IPS-20b (cell line): ENCODE results near the gene SELENOP.

Experiments
- H3K27ac ChIP-seq: one replicate; pipeline ENCODE4 v1.5.1; 2013; ENCODE audit warnings: low read length
- H3K27me3 ChIP-seq: 2 replicates; pipeline ENCODE4 v1.6.1; 2013; ENCODE audit warnings: mild to moderate bottlenecking, low read length, inconsistent platforms; ENCODE audit not compliant: insufficient read depth
- H3K36me3 ChIP-seq: 2 replicates; pipeline ENCODE4 v1.6.1; 2013; ENCODE audit warnings: low read depth, mild to moderate bottlenecking, inconsistent platforms, low read length, moderate library complexity; ENCODE audit not compliant: insufficient read depth
- H3K4me1 ChIP-seq: 2 replicates; pipeline ENCODE4 v1.6.1; 2013; ENCODE audit warnings: mild to moderate bottlenecking, control low read depth, inconsistent platforms, low read length, moderate library complexity; ENCODE audit not compliant: insufficient read depth
- H3K4me3 ChIP-seq: 2 replicates; pipeline ENCODE4 v1.5.1; 2013; ENCODE audit warnings: mild to moderate bottlenecking, low read length, inconsistent platforms
- H3K9ac ChIP-seq: 2 replicates; pipeline ENCODE4 v1.6.1; 2013; ENCODE audit warnings: low read depth, mild to moderate bottlenecking, inconsistent platforms, low read length, moderate library complexity
- H3K9me3 ChIP-seq: 2 replicates; pipeline ENCODE4 v1.6.1; 2013; ENCODE audit warnings: mild to moderate bottlenecking, low read depth, low read length, inconsistent platforms; ENCODE audit not compliant: insufficient read depth

The SELENOP gene

DNA sequence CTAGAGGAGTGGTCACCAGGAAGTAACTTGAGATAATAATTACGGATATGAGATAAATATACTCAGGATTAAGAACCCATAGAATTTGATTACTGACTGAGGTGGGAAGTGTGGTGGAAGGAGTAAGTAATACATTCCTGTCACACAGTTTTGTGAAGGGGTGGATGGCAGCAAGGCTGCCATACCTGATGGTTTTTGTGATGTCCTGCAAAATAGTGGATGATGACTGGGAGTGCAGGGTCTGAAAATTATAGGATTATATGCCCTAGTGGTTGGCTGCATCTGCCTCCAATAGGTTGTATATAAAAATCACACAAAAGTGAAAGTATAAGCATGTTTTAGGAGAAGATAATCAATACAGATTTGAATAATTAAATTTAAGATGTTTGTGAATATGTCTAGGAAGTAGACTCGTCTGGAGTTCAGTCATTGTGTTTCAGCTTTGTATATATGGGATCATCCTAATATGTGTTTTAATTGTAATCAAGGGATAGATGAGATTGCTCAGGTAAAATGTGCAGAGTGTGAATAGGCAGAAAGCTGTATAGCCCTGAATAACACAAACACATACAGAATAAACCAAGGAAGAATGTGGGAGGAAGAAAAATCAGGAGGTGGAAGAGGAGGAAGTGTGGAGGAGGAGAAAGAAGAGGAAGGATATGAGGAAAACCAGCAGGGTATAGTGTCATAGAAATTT is 5.5 kb downstream of the SELENOP start:
- Histone ChIP-seq H3K36me3 (peaks cover 32% of the 10 kb centered on the region), H3K4me1 (peaks cover 5% of the 10 kb centered on the region; the same call in 1 of the 2 replicates), H3K4me3 (no peak overlapping the region), H3K9me3 (no peaks in the 10 kb centered on the region), H3K27ac (no peak overlapping the region), H3K9ac (no peak overlapping the region), H3K27me3 (no peaks in the 10 kb centered on the region)

DNA sequence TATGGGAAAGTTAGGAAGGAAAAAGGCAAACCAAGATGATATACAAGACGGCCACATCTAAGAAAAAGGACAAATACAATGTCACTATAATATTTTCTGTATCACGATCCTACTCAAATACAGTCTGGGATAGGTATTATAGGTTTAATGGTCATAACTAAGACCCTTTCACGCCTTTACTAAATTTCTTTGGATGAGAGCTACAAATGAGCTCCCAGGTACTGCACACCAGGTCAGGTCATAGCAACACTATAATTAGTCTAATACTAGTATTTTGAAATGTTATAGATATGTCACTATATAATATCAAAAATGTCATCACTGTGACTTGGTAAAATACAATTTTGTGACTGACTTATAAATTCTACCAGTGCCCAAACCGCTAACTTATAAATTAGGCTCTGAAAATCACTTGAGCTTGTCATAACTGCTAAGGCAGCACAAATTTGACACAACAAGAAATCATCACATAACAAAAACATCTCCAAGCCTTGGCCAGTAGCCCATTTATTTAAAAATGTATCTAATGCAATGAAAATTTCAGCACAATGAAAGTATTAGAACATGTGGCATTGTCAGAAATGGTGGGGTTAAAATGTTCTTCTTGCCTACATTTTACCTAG is 6.9 kb downstream of the SELENOP start:
- Histone ChIP-seq H3K27ac (no peak overlapping the region), H3K9me3 (no peaks in the 10 kb centered on the region), H3K36me3 (peaks cover 40% of the 10 kb centered on the region), H3K27me3 (no peaks in the 10 kb centered on the region), H3K4me3 (no peak overlapping the region), H3K4me1 (no peaks in the 10 kb centered on the region), H3K9ac (no peak overlapping the region)

DNA sequence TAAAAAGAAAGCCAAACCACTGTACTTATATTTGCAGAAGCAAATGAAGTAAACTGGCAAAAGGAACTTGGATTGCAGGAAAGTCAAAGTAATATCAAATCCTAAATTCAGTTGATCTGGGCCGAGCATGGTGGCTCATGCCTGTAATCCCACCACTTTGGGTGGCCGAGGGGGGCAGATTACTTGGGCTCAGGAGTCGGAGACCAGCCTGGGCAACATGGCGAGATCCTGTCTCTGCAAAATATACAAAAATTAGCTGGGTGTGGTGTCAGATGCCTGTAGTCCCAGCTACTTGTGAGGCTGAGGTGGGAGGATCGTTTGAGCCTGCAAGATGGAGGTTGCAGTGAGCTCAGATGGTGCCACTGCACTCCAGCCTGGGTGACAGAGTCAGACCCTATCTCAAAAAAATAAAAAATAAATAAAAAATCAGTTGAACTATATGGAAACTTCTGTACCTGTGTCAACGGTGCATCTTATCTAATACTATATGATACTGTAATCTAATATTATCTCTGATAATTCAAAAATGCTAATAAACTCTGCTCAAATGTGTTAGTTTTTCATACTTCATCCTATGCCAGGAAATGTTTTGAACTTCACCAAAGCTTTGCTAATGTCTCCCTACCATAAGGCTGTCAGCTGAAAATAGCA is 10.1 kb downstream of the SELENOP start:
- Histone ChIP-seq H3K4me1 (no peaks in the 10 kb centered on the region), H3K4me3 (no peak overlapping the region), H3K9ac (no peak overlapping the region), H3K27ac (no peak overlapping the region), H3K9me3 (no peaks in the 10 kb centered on the region), H3K27me3 (no peaks in the 10 kb centered on the region), H3K36me3 (peaks cover 31% of the 10 kb centered on the region)

DNA sequence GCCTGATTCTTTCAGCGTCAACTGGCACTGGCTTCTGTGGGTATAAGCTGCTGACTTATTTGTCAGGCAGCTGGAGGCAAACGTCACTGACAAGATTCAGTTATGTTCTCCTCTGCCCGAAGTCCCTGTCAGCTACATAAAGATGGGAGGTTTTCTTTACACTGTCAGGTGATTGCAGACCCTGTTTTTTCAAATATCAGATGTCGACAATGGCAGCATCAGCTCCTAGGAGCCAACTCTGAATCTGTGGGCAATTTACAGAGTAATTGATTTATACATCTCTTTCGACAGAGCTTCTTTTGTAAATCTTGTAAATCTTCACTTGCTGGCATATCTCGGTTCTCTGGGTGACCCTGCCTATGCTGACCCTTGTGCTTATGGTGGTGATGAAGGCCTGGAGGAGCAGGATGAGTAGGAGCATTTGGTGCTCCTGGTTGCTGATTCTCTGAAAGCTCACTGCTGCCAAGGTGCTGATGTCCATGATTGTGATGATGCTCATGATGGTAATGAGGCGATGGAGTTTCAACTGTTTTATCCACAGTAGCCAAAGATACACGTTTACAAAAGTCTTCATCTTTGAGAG is 10.9 kb downstream of the SELENOP start:
- H3K9ac ChIP-seq, result no peak overlapping the region
- no peak overlapping the region for H3K27ac ChIP-seq
- no peaks in the 10 kb centered on the region for H3K27me3 ChIP-seq
- H3K4me3 ChIP-seq, result no peak overlapping the region
- no peaks in the 10 kb centered on the region for H3K4me1 ChIP-seq
- peaks cover 23% of the 10 kb centered on the region for H3K36me3 ChIP-seq
- no peaks in the 10 kb centered on the region for H3K9me3 ChIP-seq

DNA sequence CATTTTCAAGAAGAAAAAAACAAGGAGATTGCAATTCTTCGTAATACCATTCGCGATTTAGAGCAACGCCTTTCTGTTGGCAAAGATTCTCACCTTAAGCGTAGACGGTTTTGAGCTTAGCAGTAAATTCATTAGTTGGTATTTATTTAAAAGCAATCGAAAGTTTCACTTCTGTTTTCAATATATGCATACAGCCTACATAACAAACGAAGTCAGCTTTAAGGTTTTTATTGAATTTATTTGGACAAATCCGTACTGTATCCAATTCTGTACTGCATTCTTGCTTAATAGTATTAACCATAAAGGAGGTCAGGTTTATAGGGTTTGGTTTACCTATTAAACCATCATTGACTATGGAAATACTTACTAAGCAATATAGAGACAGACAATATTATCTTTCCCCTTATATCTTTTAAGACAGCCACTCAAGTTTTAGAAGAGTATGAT is 12.0 kb downstream of the SELENOP start:
- Histone ChIP-seq H3K4me3 (no peak overlapping the region), H3K36me3 (peaks cover 16% of the 10 kb centered on the region), H3K9ac (no peak overlapping the region), H3K9me3 (no peaks in the 10 kb centered on the region), H3K27me3 (no peaks in the 10 kb centered on the region), H3K4me1 (no peaks in the 10 kb centered on the region), H3K27ac (no peak overlapping the region)

DNA sequence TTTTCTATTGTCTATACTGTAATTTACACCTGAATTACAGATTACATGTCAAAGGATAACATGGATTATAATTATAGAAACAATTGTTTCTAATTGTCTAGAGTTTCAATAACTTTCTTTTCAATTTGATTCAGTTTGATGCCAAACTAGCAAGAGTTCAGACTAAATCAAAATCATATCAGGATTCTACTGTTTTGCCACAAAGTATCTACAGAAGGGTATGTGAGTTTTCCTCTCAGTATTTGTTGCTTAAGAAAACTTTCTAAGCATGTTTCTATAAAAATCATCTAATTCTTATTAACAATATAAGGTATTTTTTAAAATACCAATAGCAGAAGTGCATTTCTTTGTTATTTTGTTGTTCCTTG is 12.5 kb downstream of the SELENOP start:
- Histone ChIP-seq H3K4me3 (no peak overlapping the region), H3K36me3 (peaks cover 15% of the 10 kb centered on the region), H3K9me3 (no peaks in the 10 kb centered on the region), H3K27me3 (no peaks in the 10 kb centered on the region), H3K9ac (no peak overlapping the region), H3K27ac (no peak overlapping the region), H3K4me1 (no peaks in the 10 kb centered on the region)

DNA sequence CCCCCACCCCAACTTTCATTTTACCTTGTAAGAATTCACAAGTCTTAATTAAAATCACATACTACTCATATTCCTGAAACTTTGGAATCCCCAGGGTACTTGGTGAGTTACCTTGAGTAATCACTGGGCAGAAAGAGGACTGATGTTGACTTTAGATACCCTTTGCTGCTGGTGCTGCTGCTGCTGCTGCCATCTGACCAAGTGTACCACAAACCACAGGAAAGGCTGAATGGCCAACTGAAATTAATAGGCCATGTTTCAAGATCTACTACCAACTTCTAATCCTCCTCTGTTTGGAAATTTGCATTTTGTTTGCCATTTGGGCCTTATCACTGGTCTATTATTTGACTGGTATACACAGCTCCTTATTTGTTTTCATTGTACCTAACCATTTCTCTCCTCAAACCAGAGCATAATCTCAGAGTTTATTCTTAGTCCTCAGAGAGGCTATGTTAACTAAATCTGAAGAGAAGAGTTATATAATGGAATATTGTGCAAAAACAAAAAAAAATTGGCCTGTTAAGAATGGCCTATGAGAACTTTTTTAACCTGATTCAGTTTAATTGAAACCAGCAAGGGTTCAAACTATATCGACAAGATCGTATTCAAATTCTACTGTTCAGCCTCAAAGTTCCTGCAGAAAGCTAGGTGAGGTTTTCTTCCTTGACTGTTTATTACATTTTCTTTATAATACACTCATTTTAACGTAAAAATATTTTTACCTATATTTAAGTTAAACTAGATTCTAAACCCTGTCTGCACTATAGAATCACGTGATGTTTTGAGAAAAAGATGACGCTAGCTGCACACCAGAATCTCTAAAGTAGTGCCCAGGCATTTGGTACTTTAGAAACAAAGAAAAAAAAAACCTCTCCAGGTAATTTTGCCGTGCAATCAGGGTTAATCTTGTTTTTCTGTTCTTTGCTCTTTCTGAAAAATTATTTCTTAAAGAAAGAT is 13.1 kb downstream of the SELENOP start:
- H3K9me3 ChIP-seq, result no peaks in the 10 kb centered on the region
- peaks cover 11% of the 10 kb centered on the region for H3K36me3 ChIP-seq
- H3K4me1 ChIP-seq, result no peaks in the 10 kb centered on the region
- no peaks in the 10 kb centered on the region for H3K27me3 ChIP-seq
- H3K27ac ChIP-seq, result no peak overlapping the region
- H3K4me3 ChIP-seq, result no peak overlapping the region
- no peak overlapping the region for H3K9ac ChIP-seq

DNA sequence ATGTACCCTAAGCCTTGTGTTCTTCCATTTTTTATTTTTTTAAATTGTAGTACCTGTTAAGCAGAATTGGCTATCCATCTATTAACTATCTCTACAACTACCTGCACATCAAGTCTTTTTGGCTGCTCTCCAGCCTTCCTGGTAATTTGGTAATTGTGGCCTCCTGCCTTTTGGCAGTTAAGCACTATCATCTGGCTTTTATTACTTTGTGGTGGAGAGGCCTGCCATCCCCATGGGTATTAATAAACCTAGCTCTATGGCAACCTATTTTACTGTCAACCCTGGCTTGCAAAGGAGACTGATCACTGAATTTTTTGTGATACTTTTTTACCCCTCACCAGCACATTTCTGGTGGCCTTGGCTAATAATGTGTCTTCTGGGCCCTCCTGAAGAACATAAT is 20.5 kb downstream of the SELENOP start:
- H3K9ac ChIP-seq, result no peak overlapping the region
- no peaks in the 10 kb centered on the region for H3K4me1 ChIP-seq
- no peak overlapping the region for H3K27ac ChIP-seq
- peaks cover 9% of the 10 kb centered on the region; the same call in 1 of the 2 replicates for H3K9me3 ChIP-seq
- H3K4me3 ChIP-seq, result no peak overlapping the region
- H3K27me3 ChIP-seq, result no peaks in the 10 kb centered on the region
- H3K36me3 ChIP-seq, result no peaks in the 10 kb centered on the region

DNA sequence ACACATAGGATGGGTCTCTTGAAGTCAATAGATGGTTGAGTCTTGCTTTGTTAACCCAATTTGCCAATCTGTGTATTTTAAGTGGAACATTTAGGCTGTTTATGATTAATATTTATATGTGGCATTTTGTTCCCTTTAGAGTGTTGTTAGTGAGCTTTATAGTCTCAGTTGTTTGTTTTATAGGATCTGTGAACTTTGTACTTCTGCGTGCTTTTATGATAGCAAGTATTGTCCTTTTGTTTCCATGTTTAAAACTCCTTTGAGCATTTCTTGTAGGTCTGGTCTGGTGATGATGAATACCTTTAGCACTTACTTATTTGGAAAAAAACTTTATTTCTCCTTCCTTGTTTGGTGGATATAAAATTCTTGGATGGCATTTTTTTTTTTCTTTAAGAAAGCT is 23.8 kb downstream of the SELENOP start:
- H3K4me3 ChIP-seq, result no peak overlapping the region
- no peak overlapping the region for H3K9ac ChIP-seq
- H3K27ac ChIP-seq, result no peak overlapping the region
- no peaks in the 10 kb centered on the region for H3K4me1 ChIP-seq
- H3K9me3 ChIP-seq, result peaks cover 10% of the 10 kb centered on the region; the same call in 1 of the 2 replicates
- H3K36me3 ChIP-seq, result no peaks in the 10 kb centered on the region
- no peaks in the 10 kb centered on the region for H3K27me3 ChIP-seq

DNA sequence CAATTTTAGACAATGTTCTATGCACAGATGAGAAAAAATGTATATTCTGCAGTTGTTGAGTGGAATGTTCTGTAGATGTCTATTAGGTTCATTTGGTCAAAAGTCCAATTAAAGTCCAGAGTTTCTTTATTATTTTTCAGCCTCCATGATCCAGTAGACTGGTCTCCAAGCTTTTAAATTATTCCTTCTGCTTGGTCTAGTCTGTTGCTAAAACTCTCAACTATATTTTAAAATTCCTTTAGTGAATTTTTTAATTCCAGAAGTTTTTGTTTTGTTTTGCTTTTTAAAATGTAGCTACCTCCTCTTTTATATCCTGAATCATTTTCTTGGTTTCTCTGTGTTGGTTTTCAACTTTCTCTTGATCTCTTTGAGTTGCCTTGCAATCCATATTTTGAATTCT is 24.6 kb downstream of the SELENOP start:
- Histone ChIP-seq H3K27me3 (no peaks in the 10 kb centered on the region), H3K4me3 (no peak overlapping the region), H3K9ac (no peak overlapping the region), H3K4me1 (no peaks in the 10 kb centered on the region), H3K9me3 (peaks cover 10% of the 10 kb centered on the region; the same call in 1 of the 2 replicates), H3K27ac (no peak overlapping the region), H3K36me3 (no peaks in the 10 kb centered on the region)

DNA sequence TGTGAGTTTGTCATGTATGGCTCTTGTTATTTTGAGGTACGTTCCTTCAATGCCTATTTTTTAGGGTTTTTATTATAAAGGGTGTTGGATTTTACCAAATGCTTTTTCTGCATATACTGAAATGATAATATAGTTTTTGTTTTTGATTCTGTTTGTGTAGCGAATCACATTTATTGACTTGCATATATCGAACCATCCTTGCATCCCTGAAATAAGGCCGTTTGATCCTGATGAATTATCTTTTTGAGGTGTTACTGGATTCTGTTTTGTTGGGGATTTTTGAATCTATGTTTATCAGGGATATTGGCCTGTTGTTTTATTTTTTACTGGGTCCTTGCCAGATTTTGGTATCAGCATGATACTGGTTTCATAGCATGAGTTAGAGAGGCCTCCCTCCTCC is 25.9 kb downstream of the SELENOP start:
- no peaks in the 10 kb centered on the region for H3K36me3 ChIP-seq
- H3K27ac ChIP-seq, result no peak overlapping the region
- H3K9ac ChIP-seq, result no peak overlapping the region
- H3K4me1 ChIP-seq, result no peaks in the 10 kb centered on the region
- peaks cover 10% of the 10 kb centered on the region; the same call in 1 of the 2 replicates for H3K9me3 ChIP-seq
- H3K27me3 ChIP-seq, result no peaks in the 10 kb centered on the region
- no peak overlapping the region for H3K4me3 ChIP-seq
